Right atrium auricular region (tissue), 2 donors: ENCODE measurements around the gene BEX4. TPM values are rescaled to one million over a fixed set of nuclear protein-coding genes. Genes with fewer than 3 reads are reported as not detected.

Experiments used
- DNase-seq: peaks from one replicate; pipeline ENCODE4 v3.0.0-alpha.2; 2019; ENCODE audit warnings: low spot score
- H3K27ac ChIP-seq, 2 donors: fragments of 200-600 bp; sonication (generic); 1 replicate in 1 of 2; 2 replicates in 1 of 2; pipeline ENCODE4 v1.5.1; 2016 to 2019
- H3K27me3 ChIP-seq, 2 donors: fragments of 200-600 bp; sonication (generic); one replicate each; pipeline versions ENCODE4 v1.5.1 to v1.6.0; 2017 to 2019
- H3K36me3 ChIP-seq: fragments of 200-600 bp; sonication (generic); one replicate; pipeline ENCODE4 v1.5.1; 2016
- H3K4me1 ChIP-seq, 2 donors: fragments of 200-600 bp; sonication (generic); one replicate each; pipeline versions ENCODE4 v1.5.1 to v1.6.0; 2017 to 2019
- H3K4me3 ChIP-seq, 2 donors: fragments of 200-600 bp; sonication (generic); 1 replicate in 1 of 2; 2 replicates in 1 of 2; pipeline ENCODE4 v1.5.1; 2017 to 2019; ENCODE audit warnings: mild to moderate bottlenecking in 1 of 2, moderate library complexity in 1 of 2
- H3K9me3 ChIP-seq, 2 donors: fragments of 200-600 bp; sonication (generic); one replicate each; pipeline ENCODE4 v1.5.1; 2019
- total RNA-seq, 2 donors: library from RNA; depleted of rRNA; stranded (reverse); fragments of >200 nt; gene quantifications; one replicate each; pipeline ENCODE4 v1.1.0, GENCODE V29; 2016
- TF ChIP-seq, protein P1 (sequence below), 2 donors: fragments of 200-600 bp; sonication (generic); IDR thresholded peaks; one replicate each; pipeline ENCODE4 v1.5.1; 2019; ENCODE audit warnings: antibody characterized with exemption in 2 of 2

Gene BEX4
- total RNA-seq, 2 donors from 2014 or later: 72.2 to 74.9 TPM

DNA sequence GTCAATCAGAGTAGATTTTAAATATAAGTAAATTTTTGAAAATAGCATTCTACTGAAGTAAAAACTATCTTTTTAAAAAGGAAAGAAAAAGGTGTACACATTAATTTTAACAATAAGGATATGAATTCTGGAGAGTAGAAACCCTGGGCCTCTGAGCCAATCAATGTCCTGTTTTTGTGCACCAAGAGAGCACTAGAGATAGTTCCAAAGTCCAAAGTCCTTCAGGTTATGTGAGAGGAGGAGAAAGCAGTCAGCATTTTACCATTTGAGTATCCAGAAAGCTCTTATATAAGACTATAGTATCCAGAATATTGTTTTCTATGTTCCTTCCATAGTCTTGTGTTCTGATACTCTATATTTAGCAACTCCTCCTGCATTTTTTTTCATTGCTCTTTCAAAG, 43.4 kb downstream of the BEX4 start:
- Histone ChIP-seq H3K4me1 (peaks cover 0 to under 1% of the 10 kb centered on the region in 2 donors), H3K27me3 (no peaks in the 10 kb centered on the region), H3K4me3 (no peak overlapping the region), H3K27ac (no peak overlapping the region), H3K9me3 (no peaks in the 10 kb centered on the region), H3K36me3 (no peaks in the 10 kb centered on the region)
- DNase-seq: no peak
- TF ChIP-seq, protein P1, sequence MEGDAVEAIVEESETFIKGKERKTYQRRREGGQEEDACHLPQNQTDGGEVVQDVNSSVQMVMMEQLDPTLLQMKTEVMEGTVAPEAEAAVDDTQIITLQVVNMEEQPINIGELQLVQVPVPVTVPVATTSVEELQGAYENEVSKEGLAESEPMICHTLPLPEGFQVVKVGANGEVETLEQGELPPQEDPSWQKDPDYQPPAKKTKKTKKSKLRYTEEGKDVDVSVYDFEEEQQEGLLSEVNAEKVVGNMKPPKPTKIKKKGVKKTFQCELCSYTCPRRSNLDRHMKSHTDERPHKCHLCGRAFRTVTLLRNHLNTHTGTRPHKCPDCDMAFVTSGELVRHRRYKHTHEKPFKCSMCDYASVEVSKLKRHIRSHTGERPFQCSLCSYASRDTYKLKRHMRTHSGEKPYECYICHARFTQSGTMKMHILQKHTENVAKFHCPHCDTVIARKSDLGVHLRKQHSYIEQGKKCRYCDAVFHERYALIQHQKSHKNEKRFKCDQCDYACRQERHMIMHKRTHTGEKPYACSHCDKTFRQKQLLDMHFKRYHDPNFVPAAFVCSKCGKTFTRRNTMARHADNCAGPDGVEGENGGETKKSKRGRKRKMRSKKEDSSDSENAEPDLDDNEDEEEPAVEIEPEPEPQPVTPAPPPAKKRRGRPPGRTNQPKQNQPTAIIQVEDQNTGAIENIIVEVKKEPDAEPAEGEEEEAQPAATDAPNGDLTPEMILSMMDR (IDR thresholded peaks at IDR 0.05): no peak

Other genes starting within 250 kb of the BEX4 start
- 10 to 100 TPM in 1 of 2 donors, 1 to 10 TPM in 1; 5.9 to 49.2 TPM for gene BEX1, start 150.9 kb upstream of the BEX4 start, total RNA-seq
- under 1 TPM; 0.22 to 0.39 TPM for gene NXF3, start 122.0 kb upstream of the BEX4 start, total RNA-seq
- 10 to 100 TPM; 47.8 to 66.6 TPM for gene TCEAL8, start 40.0 kb downstream of the BEX4 start, total RNA-seq
- under 1 TPM in 1 of 2 donors, not detected in 1; 0.47 TPM for gene TCEAL5, start 61.6 kb downstream of the BEX4 start, total RNA-seq
- 10 to 100 TPM; 16.4 to 59.9 TPM for gene BEX2, start 95.9 kb downstream of the BEX4 start, total RNA-seq
- gene TCEAL7, start 115.1 kb downstream of the BEX4 start, total RNA-seq: 1 to 10 TPM; 7.8 to 8.0 TPM
- gene TCEAL9, start 141.4 kb downstream of the BEX4 start, total RNA-seq: 10 to 100 TPM; 43.3 to 56.9 TPM
- gene BEX3, start 161.4 kb downstream of the BEX4 start, total RNA-seq: 100 to 1,000 TPM; 201 to 229 TPM